Urothelium cell line (cell line): ENCODE measurements around the gene IER2.
"Not testable (repeated sequence)": the region's sequence is repeated elsewhere in the genome, so short reads cannot be mapped to it uniquely, and the experiment has no call there.

Experiments
- DNase-seq: peaks from one replicate; pipeline ENCODE4 v3.0.0; 2011; ENCODE audit warnings: low spot score, mixed read lengths
- FAIRE-seq: peaks from 2 replicates; lab custom pipeline; 2011; peaks lifted over from hg19 to GRCh38; lab: Jason Lieb, UNC

IER2 gene

DNA sequence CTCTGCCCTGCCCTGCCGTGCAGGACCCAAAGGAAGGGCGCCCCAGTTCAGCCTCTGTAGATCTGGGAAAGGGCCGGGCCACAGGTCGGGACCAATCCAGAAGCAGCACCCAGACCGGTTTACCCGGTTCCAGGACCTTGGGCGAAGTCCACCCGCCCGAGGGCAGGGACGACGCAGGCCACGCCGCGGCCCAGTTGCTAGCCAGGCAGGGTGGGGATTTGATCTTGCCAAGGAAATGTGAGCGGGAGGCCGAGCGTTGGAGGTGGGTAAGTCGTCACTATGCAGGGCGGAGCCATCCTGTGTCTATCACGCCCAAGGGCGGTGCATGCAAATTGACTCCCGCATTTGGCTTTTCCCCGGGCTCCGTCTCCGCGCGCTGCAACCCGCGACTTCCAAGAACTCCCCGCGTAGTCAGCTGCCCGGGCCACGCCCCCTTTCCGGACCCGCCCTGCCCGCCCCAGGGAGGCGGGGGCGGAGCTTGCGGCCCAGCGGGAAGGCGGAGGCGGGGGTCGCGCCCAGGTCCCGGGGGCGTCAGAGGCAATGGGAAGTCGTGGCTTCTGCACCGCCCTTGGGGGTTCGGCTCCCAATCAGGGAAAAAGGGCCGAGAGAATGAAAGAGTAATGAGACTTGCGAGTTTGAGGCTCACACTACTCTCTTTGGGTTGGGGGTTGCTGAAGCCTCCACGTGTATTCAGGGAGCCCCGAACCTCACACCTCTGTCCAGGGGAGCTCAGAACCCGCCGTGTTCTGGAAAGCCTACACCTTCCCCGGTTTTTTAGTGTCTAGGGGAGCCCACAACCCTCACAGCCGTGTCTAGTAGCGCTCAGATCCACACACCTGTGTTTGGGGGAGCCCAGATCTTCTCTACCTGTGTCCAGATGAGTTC, 12.8 kb downstream of the IER2 start:
- DNase-seq (peak; percentile 80), FAIRE-seq (no peak)

- DNase-seq: peak; percentile 52
- FAIRE-seq: no peak
Measured at GRCh38 chr19:13163609-13164342, 13.6 kb downstream of the IER2 start.

- no peak for DNase-seq
- FAIRE-seq: no peak
Measured at GRCh38 chr19:13164343-13165161, 14.3 kb downstream of the IER2 start.

DNA sequence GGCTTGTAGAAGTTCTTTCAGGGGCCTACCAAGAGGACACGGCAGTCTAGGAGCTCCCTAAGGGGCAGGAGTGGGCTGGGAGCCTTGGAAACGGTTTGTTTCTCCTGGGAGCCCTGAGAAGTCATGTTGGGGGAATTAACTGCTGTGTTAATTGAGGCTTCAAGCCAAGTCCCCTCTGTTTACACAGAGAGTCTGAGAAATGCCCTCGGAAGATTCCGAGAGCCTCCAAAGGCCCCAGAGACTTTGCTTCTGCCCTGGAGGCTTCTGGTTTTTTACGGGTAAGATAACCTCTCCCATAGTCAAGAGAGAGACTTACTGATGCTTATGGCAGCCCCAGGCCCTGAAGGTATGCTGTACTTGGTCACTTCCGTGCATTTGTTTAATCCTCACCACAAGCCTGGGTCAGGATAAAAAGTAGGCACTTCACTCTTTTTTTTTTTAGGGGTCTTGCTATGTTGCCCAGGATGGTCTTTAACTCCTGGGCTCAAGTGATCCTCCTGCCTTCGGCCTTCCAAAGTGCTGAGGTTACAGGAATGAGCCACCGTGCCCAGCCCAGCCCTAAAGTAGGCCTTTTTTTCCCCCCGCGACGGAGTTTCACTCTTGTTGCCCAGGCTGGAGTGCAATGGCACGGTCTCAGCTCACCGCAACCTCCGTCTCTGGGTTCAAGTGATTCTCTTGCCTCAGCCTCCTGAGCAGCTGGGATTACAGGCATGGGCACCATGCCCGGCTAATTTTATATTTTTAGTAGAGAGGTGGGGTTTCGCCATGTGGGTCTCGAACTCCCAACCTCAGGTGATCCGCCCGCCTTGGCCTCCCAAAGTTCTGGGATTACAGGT, 15.2 kb downstream of the IER2 start:
- FAIRE-seq (no peak), DNase-seq (no peak)

GRCh38 chr19:13166151-13166550, 15.9 kb downstream of the IER2 start:
- DNase-seq: not testable (repeated sequence)

DNA sequence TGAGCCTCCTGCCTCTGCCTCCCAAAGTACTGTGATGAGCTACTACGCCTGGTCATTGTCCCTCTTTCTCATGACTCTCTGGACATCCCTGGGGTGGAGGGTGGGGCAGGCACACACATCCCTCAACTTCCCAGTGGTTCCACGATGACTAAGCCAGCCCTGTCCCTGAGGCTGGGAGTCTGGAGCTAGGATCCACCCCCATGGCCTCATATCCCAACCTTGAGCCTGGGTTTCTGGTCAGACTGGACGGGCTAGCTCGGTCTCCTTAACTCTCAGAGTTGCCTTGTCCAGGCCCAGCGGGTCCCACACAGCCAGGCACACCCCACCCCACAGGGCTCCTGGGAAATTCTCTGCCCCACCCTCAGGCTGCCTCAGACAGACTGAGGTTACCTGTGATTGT, 19.6 kb downstream of the IER2 start:
- DNase-seq (peak; percentile 63), FAIRE-seq (no peak)

More at GRCh38 chr19:13166151-13166550, 15.9 kb downstream of the IER2 start:
- not testable (repeated sequence) for FAIRE-seq

DNA sequence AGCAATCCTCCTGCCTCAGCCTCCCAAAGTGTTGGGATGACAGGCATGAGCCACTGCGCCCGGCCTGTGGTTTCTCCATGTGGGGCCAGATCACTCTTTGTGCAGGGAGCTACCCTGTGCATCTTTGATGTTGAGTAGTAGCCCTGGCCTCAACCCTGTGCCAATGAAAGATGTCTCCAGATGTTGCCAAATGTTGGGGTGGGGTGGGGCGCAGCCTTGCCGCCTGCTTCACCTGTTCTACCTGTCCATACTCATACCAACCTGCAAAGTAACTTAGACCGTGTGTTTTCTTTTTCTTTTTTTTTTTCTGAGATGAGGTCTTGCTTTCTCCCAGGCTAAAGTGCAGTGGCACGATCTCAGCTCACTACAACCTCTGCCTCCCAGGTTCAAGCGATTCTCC, 20.9 kb downstream of the IER2 start:
- FAIRE-seq: no peak
- no peak for DNase-seq

DNA sequence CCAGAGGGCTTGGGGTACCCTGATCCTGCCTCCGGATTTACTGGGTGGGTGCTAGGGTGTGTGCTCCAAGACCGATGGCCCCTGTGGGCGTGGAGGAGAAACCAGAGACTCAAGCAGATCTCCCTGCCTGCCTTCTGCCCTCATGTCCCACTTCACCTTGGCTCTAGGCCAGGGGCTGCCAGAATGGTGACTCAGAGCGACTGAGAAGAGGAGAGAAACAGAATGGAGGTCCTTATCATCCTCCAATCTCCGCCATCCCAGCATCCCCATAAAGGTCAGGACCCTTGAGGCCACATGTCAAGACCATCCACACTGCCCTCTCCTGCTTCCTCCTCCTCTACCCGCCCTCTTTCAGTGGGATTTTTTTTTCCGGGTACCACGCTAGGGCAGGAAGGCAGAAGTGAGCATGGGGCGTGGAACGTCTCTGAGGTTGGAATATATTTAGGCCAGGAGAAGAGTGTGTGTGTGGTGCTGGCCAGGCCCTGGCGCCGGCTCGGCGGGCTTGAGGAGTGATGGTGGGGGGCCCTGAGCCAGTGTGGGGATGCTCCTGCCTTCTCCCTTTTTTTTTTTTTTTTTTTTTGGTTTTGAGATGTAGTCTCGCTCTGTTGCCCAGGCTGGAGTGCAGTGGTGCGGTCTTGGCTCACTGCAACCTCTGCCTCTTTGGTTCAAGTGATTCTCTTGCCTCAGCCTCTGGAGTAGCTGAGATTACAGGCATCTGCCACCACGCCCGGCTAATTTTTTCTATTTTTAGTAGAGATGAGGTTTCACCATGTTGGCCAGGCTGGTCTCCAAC, 22.3 kb downstream of the IER2 start:
- peak; percentile 72 for DNase-seq
- FAIRE-seq: no peak

DNA sequence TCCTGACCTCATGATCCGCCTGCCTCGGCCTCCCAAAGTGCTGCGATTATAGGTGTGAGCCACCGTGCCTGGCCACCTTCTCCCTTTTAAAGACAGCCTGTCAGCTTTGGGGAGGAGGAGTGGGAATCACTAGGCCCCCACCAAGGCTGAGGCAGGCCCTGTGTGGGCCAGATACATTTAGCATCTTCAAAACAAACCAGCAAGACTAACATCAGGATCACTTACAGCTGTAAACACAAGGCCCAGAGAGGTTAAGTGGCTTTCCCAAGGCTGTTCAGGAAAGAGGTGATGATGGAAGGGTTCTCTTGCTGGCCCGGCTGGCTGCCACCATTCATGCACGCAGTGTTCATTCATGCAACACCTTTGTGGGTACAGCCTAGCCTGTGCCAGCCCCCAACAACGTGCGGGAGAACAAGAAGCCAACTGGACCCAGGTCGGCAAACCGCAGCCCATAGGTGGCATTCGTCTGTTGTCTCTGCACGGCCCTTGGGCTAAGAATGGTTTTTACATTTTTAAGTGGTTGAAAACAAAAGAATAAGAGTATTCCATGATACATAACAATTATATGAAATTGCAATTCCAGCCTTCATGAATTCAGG, 23.0 kb downstream of the IER2 start:
- FAIRE-seq: no peak

DNA sequence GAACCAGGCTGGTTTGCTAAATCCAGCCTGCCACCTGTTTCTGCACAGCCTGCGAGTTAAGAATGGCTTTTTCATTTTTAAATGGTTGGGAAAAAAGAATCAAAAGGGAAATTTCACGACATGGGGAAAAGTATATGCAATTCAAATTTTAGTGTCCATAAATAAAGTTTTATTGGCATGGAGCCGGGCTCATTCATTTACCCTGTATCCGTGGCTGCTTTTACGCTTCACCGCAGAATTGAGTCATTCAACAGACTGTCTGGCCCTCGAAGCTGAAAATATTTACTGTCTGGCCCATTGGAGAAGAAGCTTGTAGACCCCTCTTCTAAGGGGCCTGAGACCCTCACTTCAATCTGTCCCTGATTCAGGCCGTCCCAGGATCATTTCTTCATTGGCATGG, 26.1 kb downstream of the IER2 start:
- FAIRE-seq (no peak), DNase-seq (no peak)

More for the DNA sequence above, 23.0 kb downstream of the IER2 start:
- no peak for DNase-seq

DNA sequence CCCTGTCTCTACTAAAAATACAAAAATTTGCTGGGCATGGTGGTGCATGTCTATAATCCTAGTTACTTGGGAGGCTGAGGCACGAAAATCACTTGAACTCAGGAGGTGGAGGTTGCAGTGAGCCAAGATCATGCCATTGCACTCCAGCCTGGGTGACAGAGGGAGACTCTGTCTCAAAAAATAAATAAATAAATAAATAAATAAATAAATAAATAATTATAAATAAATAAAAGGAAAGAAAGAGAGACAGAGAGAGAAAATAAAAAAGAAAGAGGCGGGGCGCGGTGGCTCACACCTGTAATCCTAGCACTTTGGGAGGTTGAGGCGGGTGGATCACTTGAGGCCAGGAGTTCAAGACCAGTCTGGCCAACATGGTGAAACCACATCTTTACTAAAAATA, 27.4 kb downstream of the IER2 start:
- not testable (repeated sequence) for FAIRE-seq

DNA sequence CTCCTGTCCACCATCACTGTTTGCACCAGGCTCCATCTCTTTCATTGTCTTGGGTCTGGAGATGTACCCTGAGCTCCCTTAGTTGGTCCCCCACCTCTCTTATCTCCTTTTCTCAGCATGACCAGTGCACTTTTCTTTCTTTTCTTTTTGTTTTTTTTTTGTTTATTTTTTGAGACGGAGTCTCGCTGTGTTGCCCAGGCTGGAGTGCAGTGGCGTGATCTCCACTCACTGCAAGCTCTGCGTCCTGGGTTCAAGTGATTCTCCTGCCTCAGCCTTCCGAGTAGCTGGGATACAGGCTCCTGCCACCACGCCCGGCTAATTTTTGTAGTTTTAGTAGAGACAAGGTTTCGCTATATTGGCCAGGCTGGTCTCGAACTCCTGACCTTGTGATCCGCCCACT, 28.1 kb downstream of the IER2 start:
- DNase-seq, FAIRE-seq: not testable (repeated sequence)

More for the DNA sequence above, 27.4 kb downstream of the IER2 start:
- not testable (repeated sequence) for DNase-seq

- no peak for FAIRE-seq
- DNase-seq: peak; percentile 52
Measured at GRCh38 chr19:13181747-13182388, 31.7 kb downstream of the IER2 start.

DNA sequence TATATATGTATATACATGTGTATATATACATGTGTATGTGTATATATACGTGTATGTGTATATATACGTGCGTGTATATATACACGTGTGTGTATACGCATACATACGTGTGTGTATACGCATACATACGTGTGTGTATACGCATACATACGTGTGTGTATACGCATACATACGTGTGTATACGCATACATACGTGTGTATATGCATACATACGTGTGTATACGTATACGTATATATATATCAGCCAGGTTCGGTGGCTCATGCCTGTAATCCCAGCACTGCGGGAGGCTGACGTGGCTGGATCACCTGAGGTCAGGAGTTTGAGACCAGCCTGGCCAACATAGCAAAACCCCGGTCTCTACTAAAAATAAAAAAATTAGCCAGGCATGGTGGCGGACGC, 34.7 kb downstream of the IER2 start:
- FAIRE-seq: peak; percentile 53

GRCh38 chr19:13185763-13186657, 35.8 kb downstream of the IER2 start:
- not testable (repeated sequence) for FAIRE-seq, DNase-seq

More for the DNA sequence above, 34.7 kb downstream of the IER2 start:
- not testable (repeated sequence) for DNase-seq

DNA sequence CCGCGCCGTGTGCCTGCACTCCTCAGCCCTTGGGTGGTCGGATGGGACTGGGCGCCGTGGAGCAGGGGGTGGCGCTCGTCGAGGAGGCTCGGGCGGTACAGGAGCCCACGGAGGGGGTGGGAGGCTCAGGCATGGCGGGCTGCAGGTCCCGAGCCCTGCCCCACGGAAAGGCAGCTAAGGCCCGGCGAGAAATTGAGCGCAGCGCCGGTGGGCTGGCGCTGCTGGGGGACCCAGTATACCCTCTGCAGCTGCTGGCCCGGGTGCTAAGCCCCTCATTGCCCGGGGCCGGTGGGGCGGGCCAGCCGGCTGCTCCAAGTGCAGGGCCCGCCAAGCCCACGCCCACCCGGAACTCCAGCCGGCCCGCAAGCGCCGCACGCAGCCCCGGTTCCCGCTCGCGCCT, 36.5 kb downstream of the IER2 start:
- DNase-seq, FAIRE-seq: not testable (repeated sequence)

GRCh38 chr19:13187419-13187818, 37.2 kb downstream of the IER2 start:
- FAIRE-seq (no peak), DNase-seq (no peak)
